Measurements from ENCODE around the gene CITED4.

The CITED4 gene

DNA sequence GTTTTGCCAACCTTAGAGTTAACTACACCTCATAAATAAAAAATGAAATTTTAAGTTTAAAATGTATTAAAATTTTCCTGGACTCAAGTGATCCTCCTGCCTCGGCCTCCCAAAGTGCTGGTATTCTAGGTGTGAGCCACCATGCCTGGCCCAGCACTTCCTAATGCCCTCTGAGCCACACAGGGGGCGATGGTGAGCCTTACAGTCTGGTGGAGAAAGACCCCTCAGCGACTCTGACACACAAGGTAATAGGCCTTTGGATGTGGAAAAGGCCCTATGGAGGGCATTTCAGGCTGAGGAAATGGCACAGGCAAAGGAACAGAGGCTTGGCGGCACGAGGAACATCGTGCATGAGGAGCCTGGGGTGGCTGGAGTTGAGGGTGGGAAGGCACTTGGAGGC lies 6.7 kb downstream of the CITED4 start:
- no peaks in the 10 kb centered on the region for H3K4me1 ChIP-seq (ENCODE audit: insufficient read depth, low read length, severe bottlenecking)
- H3K4me2 ChIP-seq (ENCODE audit: low read length) = no peak overlapping the region
- H3K9me2 ChIP-seq (ENCODE audit: low read depth, low read length) = no peaks in the 10 kb centered on the region
- H3F3A ChIP-seq (ENCODE audit: insufficient read depth, low read length) = no peaks in the 10 kb centered on the region
- H3K9me3 ChIP-seq (ENCODE audit: low read length) = no peaks in the 10 kb centered on the region
- H4K20me1 ChIP-seq (ENCODE audit: insufficient read depth, low read length) = no peaks in the 10 kb centered on the region
- no peak overlapping the region for H3K27ac ChIP-seq (ENCODE audit: low read depth, low read length, poor library complexity, severe bottlenecking)
- no peaks in the 10 kb centered on the region for H3K36me3 ChIP-seq (ENCODE audit: insufficient read depth, low read length)
- H3K4me3 ChIP-seq (ENCODE audit: low read depth, low read length, poor library complexity, severe bottlenecking) = no peak overlapping the region
- H3K79me2 ChIP-seq (ENCODE audit: insufficient read depth, low read length) = no peaks in the 10 kb centered on the region
- H3K27me3 ChIP-seq (ENCODE audit: insufficient read depth, low read length) = no peaks in the 10 kb centered on the region
- TF ChIP-seq EZH2 (IDR thresholded peaks at IDR 0.05; ENCODE audit: borderline replicate concordance, low read length) = no peak
- TF ChIP-seq, protein P1, sequence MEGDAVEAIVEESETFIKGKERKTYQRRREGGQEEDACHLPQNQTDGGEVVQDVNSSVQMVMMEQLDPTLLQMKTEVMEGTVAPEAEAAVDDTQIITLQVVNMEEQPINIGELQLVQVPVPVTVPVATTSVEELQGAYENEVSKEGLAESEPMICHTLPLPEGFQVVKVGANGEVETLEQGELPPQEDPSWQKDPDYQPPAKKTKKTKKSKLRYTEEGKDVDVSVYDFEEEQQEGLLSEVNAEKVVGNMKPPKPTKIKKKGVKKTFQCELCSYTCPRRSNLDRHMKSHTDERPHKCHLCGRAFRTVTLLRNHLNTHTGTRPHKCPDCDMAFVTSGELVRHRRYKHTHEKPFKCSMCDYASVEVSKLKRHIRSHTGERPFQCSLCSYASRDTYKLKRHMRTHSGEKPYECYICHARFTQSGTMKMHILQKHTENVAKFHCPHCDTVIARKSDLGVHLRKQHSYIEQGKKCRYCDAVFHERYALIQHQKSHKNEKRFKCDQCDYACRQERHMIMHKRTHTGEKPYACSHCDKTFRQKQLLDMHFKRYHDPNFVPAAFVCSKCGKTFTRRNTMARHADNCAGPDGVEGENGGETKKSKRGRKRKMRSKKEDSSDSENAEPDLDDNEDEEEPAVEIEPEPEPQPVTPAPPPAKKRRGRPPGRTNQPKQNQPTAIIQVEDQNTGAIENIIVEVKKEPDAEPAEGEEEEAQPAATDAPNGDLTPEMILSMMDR (IDR thresholded peaks at IDR 0.05; ENCODE audit: low read length) = peak; percentile 37
- no peak overlapping the region for H3K9ac ChIP-seq (ENCODE audit: low read length)
- no peak overlapping the region for H2AFZ ChIP-seq (ENCODE audit: low read length)

- Histone ChIP-seq H3K9me3 (ENCODE audit: low read length) (no peaks in the 10 kb centered on the region), H2AFZ (ENCODE audit: low read length) (no peak overlapping the region), H4K20me1 (ENCODE audit: insufficient read depth, low read length) (no peaks in the 10 kb centered on the region), H3K4me1 (ENCODE audit: insufficient read depth, low read length, severe bottlenecking) (peaks cover 5% of the 10 kb centered on the region), H3K27ac (ENCODE audit: low read depth, low read length, poor library complexity, severe bottlenecking) (no peak overlapping the region), H3K9ac (ENCODE audit: low read length) (no peak overlapping the region), H3K79me2 (ENCODE audit: insufficient read depth, low read length) (no peaks in the 10 kb centered on the region), H3K27me3 (ENCODE audit: insufficient read depth, low read length) (no peaks in the 10 kb centered on the region), H3K9me2 (ENCODE audit: low read depth, low read length) (no peaks in the 10 kb centered on the region), H3K36me3 (ENCODE audit: insufficient read depth, low read length) (no peaks in the 10 kb centered on the region), H3K4me2 (ENCODE audit: low read length) (no peak overlapping the region), H3K4me3 (ENCODE audit: low read depth, low read length, poor library complexity, severe bottlenecking) (no peak overlapping the region), H3F3A (ENCODE audit: insufficient read depth, low read length) (no peaks in the 10 kb centered on the region)
- TF ChIP-seq, protein P1 (IDR thresholded peaks at IDR 0.05; ENCODE audit: low read length) = no peak
- TF ChIP-seq EZH2 (IDR thresholded peaks at IDR 0.05; ENCODE audit: borderline replicate concordance, low read length) = no peak
These were observed 8.3 kb downstream of the CITED4 start for GRCh38 chr1:40853885-40854170.

DNA sequence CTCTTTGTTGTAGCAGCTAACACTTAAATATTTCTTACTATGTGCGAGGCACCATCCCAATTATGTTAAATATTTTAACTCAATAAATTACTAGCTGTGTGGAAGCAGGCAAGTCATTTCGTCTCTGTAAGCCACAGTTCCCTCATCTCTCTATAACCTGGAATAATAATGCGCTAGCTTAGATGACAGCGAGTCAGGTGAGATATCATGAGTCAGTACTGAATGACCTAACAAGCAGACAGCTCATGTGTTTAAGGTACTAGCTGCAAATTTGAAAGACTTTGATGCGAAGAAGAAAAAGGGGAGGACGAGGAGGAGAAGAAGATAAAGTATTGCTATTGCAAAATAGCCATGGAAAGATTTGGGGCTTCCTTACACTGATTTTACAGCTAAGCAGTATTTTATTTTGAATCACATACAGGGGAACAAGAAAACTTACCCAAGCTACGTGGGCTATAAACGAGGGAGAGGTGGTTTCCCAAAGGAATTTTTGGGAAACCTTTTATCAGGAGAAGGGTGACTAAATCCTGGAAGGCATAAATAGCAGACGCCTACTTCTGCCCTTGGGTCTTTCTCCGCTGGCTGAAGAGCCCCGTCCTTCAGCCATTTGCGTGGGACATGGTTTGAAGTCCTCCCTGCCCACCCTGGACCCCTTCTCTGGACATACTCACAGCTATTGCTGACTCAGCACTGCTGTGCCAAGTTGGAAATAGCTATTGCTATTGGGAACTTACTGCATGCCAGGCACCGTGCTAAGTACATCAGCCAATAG lies 8.9 kb downstream of the CITED4 start:
- H3K9ac ChIP-seq (ENCODE audit: low read length) = no peak overlapping the region
- H3K27ac ChIP-seq (ENCODE audit: low read depth, low read length, poor library complexity, severe bottlenecking) = no peak overlapping the region
- TF ChIP-seq, protein P1 (IDR thresholded peaks at IDR 0.05; ENCODE audit: low read length) = no peak
- no peak for TF ChIP-seq EZH2 (IDR thresholded peaks at IDR 0.05; ENCODE audit: borderline replicate concordance, low read length)
- no peak overlapping the region for H2AFZ ChIP-seq (ENCODE audit: low read length)
- H3K4me3 ChIP-seq (ENCODE audit: low read depth, low read length, poor library complexity, severe bottlenecking) = no peak overlapping the region
- no peaks in the 10 kb centered on the region for H3K27me3 ChIP-seq (ENCODE audit: insufficient read depth, low read length)
- H3K36me3 ChIP-seq (ENCODE audit: insufficient read depth, low read length) = no peaks in the 10 kb centered on the region
- no peaks in the 10 kb centered on the region for H3K79me2 ChIP-seq (ENCODE audit: insufficient read depth, low read length)
- no peaks in the 10 kb centered on the region for H3K9me3 ChIP-seq (ENCODE audit: low read length)
- H3F3A ChIP-seq (ENCODE audit: insufficient read depth, low read length) = no peaks in the 10 kb centered on the region
- H3K4me2 ChIP-seq (ENCODE audit: low read length) = no peak overlapping the region
- H4K20me1 ChIP-seq (ENCODE audit: insufficient read depth, low read length) = no peaks in the 10 kb centered on the region
- H3K4me1 ChIP-seq (ENCODE audit: insufficient read depth, low read length, severe bottlenecking) = peaks cover 5% of the 10 kb centered on the region
- no peaks in the 10 kb centered on the region for H3K9me2 ChIP-seq (ENCODE audit: low read depth, low read length)
